ENCODE data around the gene ZNRF3.

DNA sequence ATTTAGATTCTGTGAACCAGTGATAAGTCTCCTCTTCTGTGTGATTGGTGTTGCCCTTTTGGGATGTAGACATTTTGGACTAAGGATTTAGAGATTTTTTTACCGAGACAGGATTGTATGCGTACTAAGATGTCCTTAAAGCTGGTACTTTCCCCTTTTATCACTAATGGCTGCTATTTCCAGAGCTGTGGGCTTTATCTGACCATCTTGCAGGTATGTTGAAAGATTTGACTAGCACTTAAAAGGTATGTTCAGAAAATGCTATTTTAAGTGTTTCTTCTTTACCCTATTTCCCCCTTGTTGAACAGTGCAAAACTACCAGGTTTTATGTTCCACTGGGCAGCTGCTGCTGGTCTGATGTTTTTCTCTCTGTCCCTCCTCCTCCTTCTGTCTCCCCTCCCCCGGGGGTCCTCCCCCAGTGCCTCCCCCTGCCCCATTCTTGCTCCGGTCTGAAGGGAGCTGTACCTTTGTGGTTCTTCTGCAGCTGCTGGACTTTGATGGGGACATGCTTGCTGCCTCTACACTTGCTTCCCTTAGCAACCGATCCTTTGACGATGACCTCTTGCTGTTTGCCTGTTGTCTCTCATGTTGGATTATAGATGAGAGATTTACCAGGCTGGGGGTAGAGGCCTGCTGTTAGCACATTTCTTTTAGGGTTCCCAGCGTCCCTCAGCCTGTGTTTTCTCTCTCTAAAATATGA is 59.6 kb downstream of the ZNRF3 start:
- TF ChIP-seq, protein P1, sequence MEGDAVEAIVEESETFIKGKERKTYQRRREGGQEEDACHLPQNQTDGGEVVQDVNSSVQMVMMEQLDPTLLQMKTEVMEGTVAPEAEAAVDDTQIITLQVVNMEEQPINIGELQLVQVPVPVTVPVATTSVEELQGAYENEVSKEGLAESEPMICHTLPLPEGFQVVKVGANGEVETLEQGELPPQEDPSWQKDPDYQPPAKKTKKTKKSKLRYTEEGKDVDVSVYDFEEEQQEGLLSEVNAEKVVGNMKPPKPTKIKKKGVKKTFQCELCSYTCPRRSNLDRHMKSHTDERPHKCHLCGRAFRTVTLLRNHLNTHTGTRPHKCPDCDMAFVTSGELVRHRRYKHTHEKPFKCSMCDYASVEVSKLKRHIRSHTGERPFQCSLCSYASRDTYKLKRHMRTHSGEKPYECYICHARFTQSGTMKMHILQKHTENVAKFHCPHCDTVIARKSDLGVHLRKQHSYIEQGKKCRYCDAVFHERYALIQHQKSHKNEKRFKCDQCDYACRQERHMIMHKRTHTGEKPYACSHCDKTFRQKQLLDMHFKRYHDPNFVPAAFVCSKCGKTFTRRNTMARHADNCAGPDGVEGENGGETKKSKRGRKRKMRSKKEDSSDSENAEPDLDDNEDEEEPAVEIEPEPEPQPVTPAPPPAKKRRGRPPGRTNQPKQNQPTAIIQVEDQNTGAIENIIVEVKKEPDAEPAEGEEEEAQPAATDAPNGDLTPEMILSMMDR (IDR thresholded peaks at IDR 0.05; ENCODE audit: low read depth, low read length), result no peak
- no peak for TF ChIP-seq EZH2phosphoT487 (IDR thresholded peaks at IDR 0.05; ENCODE audit: low read depth)
